Hepatocyte (in vitro differentiated cells): ENCODE results near the gene ME3.

Experiments
- CTCF ChIP-seq: fragments of 200-600 bp; sonication (generic); IDR thresholded peaks from 2 replicates; pipeline ENCODE4 v1.5.1; 2016; ENCODE audit warnings: antibody characterized with exemption, mild to moderate bottlenecking; ENCODE audit not compliant: poor library complexity
- EZH2 ChIP-seq: fragments of 200-600 bp; sonication (generic); IDR thresholded peaks from 2 replicates; pipeline ENCODE4 v1.6.1; 2016; ENCODE audit warnings: antibody characterized with exemption, mild to moderate bottlenecking, borderline replicate concordance
- EZH2phosphoT487 ChIP-seq: fragments of 200-600 bp; sonication (generic); IDR thresholded peaks from one replicate; pipeline ENCODE4 v1.6.1; 2018; ENCODE audit warnings: antibody characterized with exemption, mild to moderate bottlenecking, low read depth, moderate library complexity; ENCODE audit not compliant: unreplicated experiment, severe bottlenecking

GRCh38 chr11:86408845-86409244, 263.6 kb downstream of the ME3 start:
- TF ChIP-seq CTCF, result no peak
- no peak for TF ChIP-seq EZH2
- TF ChIP-seq EZH2phosphoT487, result no peak
